H1 (cell line): Measurements from ENCODE around the gene SCO1.

Source experiments
- CREB1 ChIP-seq: IDR thresholded peaks from 2 replicates; pipeline ENCODE4 v1.6.1; 2012; ENCODE audit warnings: inconsistent platforms
- CTCF ChIP-seq, 3 experiments: IDR thresholded peaks; 1 replicate in 2 of 3; 2 replicates in 1 of 3; pipeline versions ENCODE4 v1.5.1 to v1.6.1; 2011; ENCODE audit warnings: low read length in 3 of 3, mild to moderate bottlenecking in 3 of 3, inconsistent platforms in 2 of 3, low read depth in 1 of 3, moderate library complexity in 1 of 3; ENCODE audit not compliant: insufficient read depth in 1 of 3; ENCODE audit errors: control extremely low read depth in 1 of 3
- SIRT6 ChIP-seq: IDR thresholded peaks from one replicate; pipeline ENCODE4 v1.7.1; 2012; ENCODE audit warnings: low read length, inconsistent platforms

- TF ChIP-seq CREB1 (no peak), CTCF (IDR thresholded peaks at IDR 0.05; ENCODE audit: control extremely low read depth in 1 of 3, insufficient read depth in 1 of 3, low read depth in 1 of 3, low read length in 3 of 3) (no peak), SIRT6 (no peak)
These were observed 34.1 kb upstream of the SCO1 start for GRCh38 chr17:10731408-10731879.
